CD14-positive monocyte (primary cell): ENCODE measurements around the gene GYG1. TPM values are rescaled to one million over a fixed set of nuclear protein-coding genes. Genes with fewer than 3 reads are reported as not detected.

ENCODE experiments used
- DNase-seq, 3 donors: peaks; one replicate each; pipeline ENCODE4 v3.0.0-alpha.2; 2011 to 2022
- H2AFZ ChIP-seq: 2 replicates; pipeline ENCODE4 v1.6.0; 2012; ENCODE audit warnings: mild to moderate bottlenecking, low read depth, low read length, inconsistent platforms; ENCODE audit not compliant: insufficient read depth, poor library complexity, severe bottlenecking
- H3K27ac ChIP-seq, 2 donors: 1 replicate in 1 of 2; 2 replicates in 1 of 2; pipeline ENCODE4 v1.5.1; 2012 to 2013; ENCODE audit warnings: low read length in 2 of 2, control low read depth in 1 of 2, inconsistent platforms in 1 of 2, low read depth in 1 of 2, mild to moderate bottlenecking in 1 of 2
- H3K27me3 ChIP-seq, 2 donors: one replicate each; pipeline versions ENCODE4 v1.6.0 to v1.6.1; 2011 to 2013; ENCODE audit warnings: low read length in 2 of 2; ENCODE audit not compliant: control insufficient read depth in 2 of 2, insufficient read depth in 2 of 2
- H3K36me3 ChIP-seq, 2 donors: replicated peaks in 1 of 2; 1 replicate in 1 of 2; 2 replicates in 1 of 2; pipeline versions ENCODE4 v1.5.1 to v1.6.1; 2012 to 2013; ENCODE audit warnings: low read length in 2 of 2, control low read depth in 1 of 2, inconsistent platforms in 1 of 2, mild to moderate bottlenecking in 1 of 2; ENCODE audit not compliant: insufficient read depth in 2 of 2, control insufficient read depth in 1 of 2
- H3K4me1 ChIP-seq, 2 donors: 1 replicate in 1 of 2; 2 replicates in 1 of 2; pipeline versions ENCODE4 v1.5.1 to v1.6.1; 2012 to 2013; ENCODE audit warnings: low read length in 2 of 2, control low read depth in 1 of 2, inconsistent platforms in 1 of 2, mild to moderate bottlenecking in 1 of 2, moderate library complexity in 1 of 2; ENCODE audit not compliant: insufficient read depth in 2 of 2, control insufficient read depth in 1 of 2
- H3K4me2 ChIP-seq: replicated peaks from 2 replicates; pipeline ENCODE3; 2012; ENCODE audit warnings: low read length, moderate library complexity, mild to moderate bottlenecking; ENCODE audit not compliant: poor library complexity, severe bottlenecking; ENCODE audit errors: extremely low read depth
- H3K4me3 ChIP-seq, 3 experiments: fragments of 200-600 bp in 1 of 3; sonication (generic) in 1 of 3; replicated peaks in 1 of 3; 1 replicate in 2 of 3; 2 replicates in 1 of 3; pipeline ENCODE4 v1.5.1; 2011 to 2013; ENCODE audit warnings: low read length in 3 of 3, mild to moderate bottlenecking in 3 of 3, control low read depth in 2 of 3, low read depth in 2 of 3, inconsistent platforms in 1 of 3, moderate library complexity in 1 of 3
- H3K79me2 ChIP-seq: 2 replicates; pipeline ENCODE4 v1.6.0; 2012; ENCODE audit warnings: mild to moderate bottlenecking, control low read depth, inconsistent platforms, low read length, moderate library complexity; ENCODE audit not compliant: insufficient read depth
- H3K9ac ChIP-seq: 2 replicates; pipeline ENCODE4 v1.6.0; 2017; ENCODE audit warnings: low read length, mild to moderate bottlenecking; ENCODE audit not compliant: insufficient read depth, poor library complexity, severe bottlenecking
- H3K9me3 ChIP-seq, 2 donors: replicated peaks in 1 of 2; 1 replicate in 1 of 2; 2 replicates in 1 of 2; pipeline versions ENCODE4 v1.5.1 to v1.6.1; 2012 to 2013; ENCODE audit warnings: low read length in 2 of 2, control low read depth in 1 of 2; ENCODE audit not compliant: control insufficient read depth in 1 of 2, insufficient read depth in 1 of 2
- H4K20me1 ChIP-seq: 2 replicates; pipeline ENCODE4 v1.6.0; 2012; ENCODE audit warnings: mild to moderate bottlenecking, low read length, control low read depth, moderate library complexity; ENCODE audit not compliant: insufficient read depth
- H3K27ac Mint-ChIP-seq, 7 donors: one replicate each; pipeline ENCODE4 v1.8.0; 2020; ENCODE audit warnings: mild to moderate bottlenecking in 7 of 7, mixed read lengths in 7 of 7, moderate library complexity in 6 of 7, inconsistent platforms in 2 of 7
- H3K27me3 Mint-ChIP-seq, 3 donors: one replicate each; pipeline ENCODE4 v1.8.0; 2021 to 2022; ENCODE audit warnings: low read depth in 3 of 3, mild to moderate bottlenecking in 3 of 3, mixed read lengths in 3 of 3, moderate library complexity in 3 of 3, inconsistent platforms in 1 of 3
- H3K36me3 Mint-ChIP-seq, 2 donors: one replicate each; pipeline ENCODE4 v1.8.0; 2020; ENCODE audit warnings: mixed read lengths in 2 of 2, inconsistent platforms in 1 of 2, mild to moderate bottlenecking in 1 of 2
- H3K4me1 Mint-ChIP-seq: one replicate; pipeline ENCODE4 v1.8.0; 2020; ENCODE audit warnings: mild to moderate bottlenecking, mixed read lengths
- H3K4me3 Mint-ChIP-seq, 2 donors: one replicate each; pipeline ENCODE4 v1.8.0; 2020; ENCODE audit warnings: mild to moderate bottlenecking in 2 of 2, mixed read lengths in 2 of 2, moderate library complexity in 1 of 2
- H3K9me3 Mint-ChIP-seq, 7 donors: one replicate each; pipeline ENCODE4 v1.8.0; 2020 to 2022; ENCODE audit warnings: mixed read lengths in 7 of 7, mild to moderate bottlenecking in 6 of 7, moderate library complexity in 6 of 7, inconsistent platforms in 2 of 7
- CTCF ChIP-seq: fragments of 200-600 bp; IDR thresholded peaks from one replicate; pipeline ENCODE4 v1.8.0; 2022; ENCODE audit warnings: antibody characterized with exemption, mild to moderate bottlenecking
- WGBS: methylation state at CpG from one replicate; pipeline ENCODE4 v1.1.5; 2013; ENCODE audit warnings: missing lambda C conversion rate; ENCODE audit not compliant: insufficient coverage; 5-methylcytosine and 5-hydroxymethylcytosine counted together
- intact Hi-C, 2 donors: fragments of 100-400 bp; cut with micrococcal nuclease; formaldehyde crosslinking; loops; one replicate each; pipeline versions ENCODE4 v1.15.0 to v1.15.1; 2023
- polyA plus RNA-seq, 3 donors: library from polyadenylated mRNA; depleted of rRNA in 1 of 3; unstranded in 2 of 3; stranded (reverse) in 1 of 3; fragments of 300-500 nt in 2 of 3; fragments of >200 nt in 1 of 3; fragmentation: Illumina TruSeq in 2 of 3; gene quantifications; 1 replicate in 2 of 3; 2 replicates in 1 of 3; pipeline ENCODE4 v1.2.3, GENCODE V29; 2012 to 2021

Gene GYG1
- polyA plus RNA-seq, 3 donors = 50.6 to 122 (median 121) TPM

DNA sequence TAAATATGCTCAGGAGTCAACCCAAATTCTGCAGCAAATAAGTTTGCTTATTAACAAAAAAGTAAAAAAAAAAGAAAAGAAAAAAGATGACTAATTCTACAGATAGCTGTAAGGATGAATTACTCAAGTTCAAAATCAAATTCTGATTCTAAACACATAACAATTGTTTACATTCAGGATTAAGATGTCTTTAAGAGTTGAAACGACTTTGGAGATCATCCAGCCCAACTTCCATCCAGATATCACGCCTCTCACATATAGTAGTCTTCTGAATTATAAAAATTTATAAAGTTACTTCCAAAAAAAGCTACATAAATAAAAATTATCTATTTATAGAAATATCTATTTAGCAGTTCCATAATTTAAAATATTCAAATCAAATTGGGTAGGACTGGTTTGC, 39.8 kb downstream of the GYG1 start:
- Histone ChIP-seq H4K20me1 (no peaks in the 10 kb centered on the region), H3K4me3 (no peak overlapping the region), H3K27me3 (no peaks in the 10 kb centered on the region), H3K9me3 (no peaks in the 10 kb centered on the region), H2AFZ (no peak overlapping the region), H3K79me2 (no peaks in the 10 kb centered on the region), H3K4me1 (no peaks in the 10 kb centered on the region), H3K4me2 (no peak overlapping the region), H3K9ac (no peak overlapping the region), H3K27ac (no peak overlapping the region), H3K36me3 (peaks cover 40 to 62% of the 10 kb centered on the region in 2 donors)
- Mint-ChIP-seq H3K36me3 (peaks cover 39 to 68% of the 10 kb centered on the region in 2 donors), H3K4me3 (no peak overlapping the region), H3K27me3 (no peaks in the 10 kb centered on the region), H3K27ac (no peak overlapping the region), H3K9me3 (no peaks in the 10 kb centered on the region), H3K4me1 (no peaks in the 10 kb centered on the region)
- no CpG with 5 or more reads among the region's 2 CpGs for WGBS
- TF ChIP-seq CTCF = no peak
- intact Hi-C loops = no loop called here
- DNase-seq = no peak

DNA sequence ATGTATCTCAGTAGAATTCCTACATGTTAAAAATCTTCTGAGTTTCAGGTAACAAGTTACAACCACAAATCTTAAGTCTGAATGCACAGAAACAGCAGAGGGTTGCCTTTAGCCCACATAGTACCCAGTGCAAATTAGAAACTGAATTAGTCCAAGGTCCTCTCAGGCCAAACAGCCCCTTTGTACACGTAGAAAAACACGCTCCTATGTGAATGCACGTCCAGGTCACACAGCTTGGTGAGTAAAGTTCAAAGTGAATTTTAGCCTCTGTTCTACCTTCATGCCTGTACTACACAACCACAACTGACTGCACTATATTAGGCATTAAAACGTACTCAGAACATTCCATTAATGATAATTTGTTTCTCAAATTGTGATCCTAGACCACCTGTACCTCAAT, 46.3 kb downstream of the GYG1 start:
- H3K4me2 ChIP-seq = no peak overlapping the region
- no CpG with 5 or more reads among the region's 4 CpGs for WGBS
- no peaks in the 10 kb centered on the region for H4K20me1 ChIP-seq
- peaks cover 29 to 46% of the 10 kb centered on the region in 2 donors for H3K36me3 ChIP-seq
- H3K4me1 Mint-ChIP-seq = no peaks in the 10 kb centered on the region
- no peak overlapping the region for H3K4me3 ChIP-seq
- H3K27ac Mint-ChIP-seq = no peak overlapping the region
- H3K9me3 ChIP-seq = no peaks in the 10 kb centered on the region
- H3K27me3 Mint-ChIP-seq = no peaks in the 10 kb centered on the region
- no peaks in the 10 kb centered on the region for H3K4me1 ChIP-seq
- no peaks in the 10 kb centered on the region for H3K27me3 ChIP-seq
- H2AFZ ChIP-seq = no peak overlapping the region
- intact Hi-C loops = no loop called here
- H3K27ac ChIP-seq = no peak overlapping the region
- no peak overlapping the region for H3K9ac ChIP-seq
- no peak for TF ChIP-seq CTCF
- H3K9me3 Mint-ChIP-seq = peaks cover 0 to 3% (median 0%) of the 10 kb centered on the region in 7 donors
- H3K36me3 Mint-ChIP-seq = peaks cover 29 to 53% of the 10 kb centered on the region in 2 donors
- no peak for DNase-seq
- H3K79me2 ChIP-seq = no peaks in the 10 kb centered on the region
- H3K4me3 Mint-ChIP-seq = no peak overlapping the region
